HG03159 (cell line): ENCODE measurements around the gene MFSD11.
"Not testable (repeated sequence)": the region's sequence is repeated elsewhere in the genome, so short reads cannot be mapped to it uniquely, and the experiment has no call there.

Experiments used
- ATAC-seq: cut with Tn5 transposase; IDR thresholded peaks from one replicate; pipeline ENCODE4 v1.9.1; 2021; ENCODE audit warnings: mild to moderate bottlenecking, moderate library complexity; ENCODE audit not compliant: unreplicated experiment

MFSD11 gene

GRCh38 chr17:76726231-76726775 is 11.6 kb upstream of the MFSD11 start, which contains the start of gene JMJD6:
JMJD6 (minus strand) TSS chr17:76726606; CDS start chr17:76726475, 131 bp downstream.
- ATAC-seq: peak; percentile 71

- ATAC-seq: peak; percentile 43
These were observed 10.9 kb upstream of the MFSD11 start, which contains the start of gene METTL23 for GRCh38 chr17:76726776-76727718. METTL23 (plus strand) TSS chr17:76726839; CDS start chr17:76729711, 2,872 bp downstream.

GRCh38 chr17:76727745-76728456 is 10.0 kb upstream of the MFSD11 start:
- ATAC-seq: no peak

GRCh38 chr17:76731800-76732733 is 5.9 kb upstream of the MFSD11 start:
- ATAC-seq: not testable (repeated sequence)

- ATAC-seq: no peak
These were observed 4.9 kb upstream of the MFSD11 start for GRCh38 chr17:76732734-76733617.

- no peak for ATAC-seq
These were observed 4.3 kb upstream of the MFSD11 start for GRCh38 chr17:76733618-76733957.

- no peak for ATAC-seq
These were observed 3.7 kb upstream of the MFSD11 start for GRCh38 chr17:76734080-76734840.

GRCh38 chr17:76735006-76735405 is 2.9 kb upstream of the MFSD11 start:
- ATAC-seq: no peak

- no peak for ATAC-seq
These were observed 2.2 kb upstream of the MFSD11 start for GRCh38 chr17:76735586-76736348.

GRCh38 chr17:76736349-76737081 is 1.4 kb upstream of the MFSD11 start:
- peak; percentile 12 for ATAC-seq

GRCh38 chr17:76737082-76737675 is 740 bp upstream of the MFSD11 start, which contains the start of gene SRSF2:
SRSF2 (minus strand) TSS chr17:76737331; CDS start chr17:76737160, 171 bp downstream.
- peak; percentile 61 for ATAC-seq

- ATAC-seq: no peak
These were observed 540 bp downstream of the MFSD11 start for GRCh38 chr17:76738468-76738850.

- ATAC-seq: not testable (repeated sequence)
These were observed 1.7 kb downstream of the MFSD11 start for GRCh38 chr17:76739568-76740115.

- ATAC-seq: no peak
These were observed 2.6 kb downstream of the MFSD11 start for GRCh38 chr17:76740329-76741118.

- ATAC-seq: no peak
These were observed 5.0 kb downstream of the MFSD11 start for GRCh38 chr17:76742958-76743357.

- ATAC-seq: no peak
These were observed 6.8 kb downstream of the MFSD11 start for GRCh38 chr17:76744747-76745146.
